ENCODE data around the gene CNST.

Gene CNST

DNA sequence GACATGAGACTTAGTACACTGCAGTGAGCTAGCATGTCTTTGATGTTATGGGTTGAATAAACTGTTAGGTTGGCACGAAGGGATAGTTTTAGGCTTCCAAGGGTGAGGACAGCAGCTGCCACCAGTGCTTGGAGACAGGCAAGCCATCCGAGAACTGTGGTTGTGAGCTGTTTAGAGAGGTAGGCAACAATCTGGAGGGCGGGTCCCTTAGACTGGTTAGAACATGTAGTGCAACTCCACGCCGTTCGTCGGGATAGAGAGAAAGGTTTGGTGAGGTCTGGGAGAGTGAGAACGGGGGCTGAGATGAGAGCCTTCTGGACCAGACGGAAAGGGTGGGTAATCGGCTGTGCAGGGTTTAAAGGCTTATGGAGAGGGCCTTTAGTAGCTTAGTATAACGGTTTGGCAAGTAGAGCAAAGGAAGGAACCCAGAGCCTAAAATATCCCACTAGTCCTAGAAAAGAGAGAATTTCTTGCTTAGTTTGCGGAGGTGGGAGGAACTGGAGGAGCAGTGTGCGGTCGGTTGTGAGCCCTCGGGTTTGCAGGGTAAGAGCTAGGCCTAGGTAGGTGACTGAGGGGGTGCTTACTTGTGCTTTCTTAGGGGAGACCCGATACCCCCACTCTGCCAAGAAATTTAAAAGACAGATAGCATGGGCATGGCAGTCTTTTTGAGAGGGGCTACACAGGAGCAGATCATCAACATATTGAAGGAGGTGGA, 72.8 kb downstream of the CNST start:
- H3K36me3 ChIP-seq (replicated peaks; ENCODE audit: insufficient read depth, low read length), result no peaks in the 10 kb centered on the region; the same call in 1 of the 2 replicates
- no peaks in the 10 kb centered on the region for H3K4me1 ChIP-seq (ENCODE audit: low read length)
- H3F3A ChIP-seq (ENCODE audit: insufficient read depth, low read length), result no peaks in the 10 kb centered on the region
- H4K20me1 ChIP-seq (ENCODE audit: insufficient read depth, low read length), result no peaks in the 10 kb centered on the region
- no peak overlapping the region for H3K9ac ChIP-seq (ENCODE audit: low read length)
- no peaks in the 10 kb centered on the region for H3K9me3 ChIP-seq (replicated peaks; ENCODE audit: insufficient read depth, low read length)
- no peak overlapping the region for H3K27ac ChIP-seq (ENCODE audit: low read length)
- H3K4me3 ChIP-seq (ENCODE audit: low read length), result no peak overlapping the region
- H2AFZ ChIP-seq (ENCODE audit: low read length), result no peak overlapping the region
- 0 out of 2 replicates have a peak, but pooled peaks cover 13% of the 10 kb centered on the region for H3K79me2 ChIP-seq (ENCODE audit: low read length)
- H3K9me2 ChIP-seq (replicated peaks; ENCODE audit: insufficient read depth, low read length), result no peaks in the 10 kb centered on the region
- no peak overlapping the region for H3K4me2 ChIP-seq (ENCODE audit: low read depth, low read length)
- DNase-seq, result no peak
- H3K27me3 ChIP-seq (replicated peaks; ENCODE audit: insufficient read depth, low read length), result no peaks in the 10 kb centered on the region
- TF ChIP-seq EZH2phosphoT487 (IDR thresholded peaks at IDR 0.05; ENCODE audit: low read length), result no peak

DNA sequence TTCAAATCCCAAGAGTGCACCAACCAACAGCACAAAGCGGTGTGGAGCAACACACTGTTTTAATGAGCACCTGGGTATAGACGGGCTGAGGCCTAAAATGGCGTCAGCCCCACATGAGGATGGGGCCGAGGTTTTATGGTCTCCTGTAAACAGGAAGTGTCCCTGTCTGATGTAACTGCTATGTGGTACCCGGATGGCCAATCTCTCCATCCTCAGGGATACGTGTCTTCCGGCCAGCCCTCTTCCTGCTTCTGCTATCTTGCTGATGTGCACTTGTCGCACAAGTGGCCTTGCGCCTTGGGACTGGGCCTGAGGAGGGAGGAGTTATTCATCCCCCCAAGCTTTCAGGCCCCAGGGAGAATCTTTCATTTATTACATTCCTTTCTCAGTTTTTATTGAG, 73.5 kb downstream of the CNST start:
- H3K9me3 ChIP-seq (replicated peaks; ENCODE audit: insufficient read depth, low read length), result no peaks in the 10 kb centered on the region
- no peak overlapping the region for H3K4me3 ChIP-seq (ENCODE audit: low read length)
- no peaks in the 10 kb centered on the region for H3K4me1 ChIP-seq (ENCODE audit: low read length)
- H4K20me1 ChIP-seq (ENCODE audit: insufficient read depth, low read length), result no peaks in the 10 kb centered on the region
- no peak for TF ChIP-seq EZH2 (optimal IDR thresholded peaks at IDR 0.05; ENCODE audit: low read depth, low read length)
- TF ChIP-seq EZH2phosphoT487 (IDR thresholded peaks at IDR 0.05; ENCODE audit: low read length), result no peak
- TF ChIP-seq, protein P1, sequence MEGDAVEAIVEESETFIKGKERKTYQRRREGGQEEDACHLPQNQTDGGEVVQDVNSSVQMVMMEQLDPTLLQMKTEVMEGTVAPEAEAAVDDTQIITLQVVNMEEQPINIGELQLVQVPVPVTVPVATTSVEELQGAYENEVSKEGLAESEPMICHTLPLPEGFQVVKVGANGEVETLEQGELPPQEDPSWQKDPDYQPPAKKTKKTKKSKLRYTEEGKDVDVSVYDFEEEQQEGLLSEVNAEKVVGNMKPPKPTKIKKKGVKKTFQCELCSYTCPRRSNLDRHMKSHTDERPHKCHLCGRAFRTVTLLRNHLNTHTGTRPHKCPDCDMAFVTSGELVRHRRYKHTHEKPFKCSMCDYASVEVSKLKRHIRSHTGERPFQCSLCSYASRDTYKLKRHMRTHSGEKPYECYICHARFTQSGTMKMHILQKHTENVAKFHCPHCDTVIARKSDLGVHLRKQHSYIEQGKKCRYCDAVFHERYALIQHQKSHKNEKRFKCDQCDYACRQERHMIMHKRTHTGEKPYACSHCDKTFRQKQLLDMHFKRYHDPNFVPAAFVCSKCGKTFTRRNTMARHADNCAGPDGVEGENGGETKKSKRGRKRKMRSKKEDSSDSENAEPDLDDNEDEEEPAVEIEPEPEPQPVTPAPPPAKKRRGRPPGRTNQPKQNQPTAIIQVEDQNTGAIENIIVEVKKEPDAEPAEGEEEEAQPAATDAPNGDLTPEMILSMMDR (IDR thresholded peaks at IDR 0.05; ENCODE audit: low read length), result no peak
- no peaks in the 10 kb centered on the region for H3F3A ChIP-seq (ENCODE audit: insufficient read depth, low read length)
- H3K4me2 ChIP-seq (ENCODE audit: low read depth, low read length), result no peak overlapping the region
- no peak overlapping the region for H2AFZ ChIP-seq (ENCODE audit: low read length)
- H3K27me3 ChIP-seq (replicated peaks; ENCODE audit: insufficient read depth, low read length), result no peaks in the 10 kb centered on the region
- no peaks in the 10 kb centered on the region; the same call in 1 of the 2 replicates for H3K36me3 ChIP-seq (replicated peaks; ENCODE audit: insufficient read depth, low read length)
- no peak overlapping the region for H3K27ac ChIP-seq (ENCODE audit: low read length)
- H3K79me2 ChIP-seq (ENCODE audit: low read length), result 0 out of 2 replicates have a peak, but pooled peaks cover 13% of the 10 kb centered on the region
- H3K9ac ChIP-seq (ENCODE audit: low read length), result no peak overlapping the region
- no peak for DNase-seq
- H3K9me2 ChIP-seq (replicated peaks; ENCODE audit: insufficient read depth, low read length), result no peaks in the 10 kb centered on the region

DNA sequence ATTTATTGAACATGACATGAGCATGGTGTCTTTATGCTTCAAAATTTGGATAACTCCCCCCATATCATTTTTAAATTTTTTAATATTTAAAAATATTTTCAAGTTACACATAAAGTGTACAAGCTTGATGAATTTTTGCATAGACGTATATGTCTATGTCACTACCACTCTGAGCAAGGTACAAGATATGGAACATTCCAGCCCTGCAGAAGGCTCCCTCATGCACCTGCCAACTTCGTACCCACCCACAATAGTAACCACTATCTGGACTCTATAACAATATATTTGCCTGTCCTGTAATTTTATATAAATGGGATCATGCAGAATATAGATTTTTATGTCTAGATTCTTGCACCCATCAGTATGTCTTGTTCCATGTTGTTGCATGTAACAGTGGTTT, 74.5 kb downstream of the CNST start:
- 0 out of 2 replicates have a peak, but pooled peaks cover 13% of the 10 kb centered on the region for H3K79me2 ChIP-seq (ENCODE audit: low read length)
- no peak for DNase-seq
- no peaks in the 10 kb centered on the region for H3K4me1 ChIP-seq (ENCODE audit: low read length)
- no peak overlapping the region for H3K4me3 ChIP-seq (ENCODE audit: low read length)
- H3K9ac ChIP-seq (ENCODE audit: low read length), result no peak overlapping the region
- H3K27ac ChIP-seq (ENCODE audit: low read length), result no peak overlapping the region
- H4K20me1 ChIP-seq (ENCODE audit: insufficient read depth, low read length), result no peaks in the 10 kb centered on the region
- H3K36me3 ChIP-seq (replicated peaks; ENCODE audit: insufficient read depth, low read length), result no peaks in the 10 kb centered on the region; the same call in 1 of the 2 replicates
- H2AFZ ChIP-seq (ENCODE audit: low read length), result no peak overlapping the region
- no peaks in the 10 kb centered on the region for H3F3A ChIP-seq (ENCODE audit: insufficient read depth, low read length)
- TF ChIP-seq EZH2 (optimal IDR thresholded peaks at IDR 0.05; ENCODE audit: low read depth, low read length) (no peak), EZH2phosphoT487 (IDR thresholded peaks at IDR 0.05; ENCODE audit: low read length) (no peak)
- TF ChIP-seq, protein P1 (IDR thresholded peaks at IDR 0.05; ENCODE audit: low read length), result no peak
- H3K9me3 ChIP-seq (replicated peaks; ENCODE audit: insufficient read depth, low read length), result no peaks in the 10 kb centered on the region
- H3K4me2 ChIP-seq (ENCODE audit: low read depth, low read length), result no peak overlapping the region
- H3K27me3 ChIP-seq (replicated peaks; ENCODE audit: insufficient read depth, low read length), result no peaks in the 10 kb centered on the region
- no peaks in the 10 kb centered on the region for H3K9me2 ChIP-seq (replicated peaks; ENCODE audit: insufficient read depth, low read length)

DNA sequence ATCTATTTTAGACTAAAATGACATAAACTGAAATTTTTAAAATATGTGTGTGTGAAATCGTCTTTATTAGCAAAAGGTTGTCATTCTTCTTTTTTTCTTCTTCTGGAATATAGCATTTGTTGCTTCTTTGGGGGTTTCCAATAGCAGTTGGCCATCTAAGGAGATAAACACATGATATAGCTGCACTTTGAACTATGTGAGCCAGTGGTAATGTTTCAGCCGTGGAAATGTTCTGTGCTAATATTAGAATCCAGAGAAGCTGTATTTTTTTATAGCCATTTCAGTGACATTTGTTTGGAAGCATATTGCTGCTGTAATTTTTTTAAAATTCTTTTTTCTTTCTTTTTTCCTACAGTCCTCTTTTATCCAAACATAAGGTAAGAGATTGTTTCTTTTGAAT, 75.1 kb downstream of the CNST start:
- Histone ChIP-seq H3K27me3 (replicated peaks; ENCODE audit: insufficient read depth, low read length) (no peaks in the 10 kb centered on the region), H3K4me3 (ENCODE audit: low read length) (no peak overlapping the region), H2AFZ (ENCODE audit: low read length) (no peak overlapping the region), H3K27ac (ENCODE audit: low read length) (no peak overlapping the region), H3K9me3 (replicated peaks; ENCODE audit: insufficient read depth, low read length) (no peaks in the 10 kb centered on the region), H4K20me1 (ENCODE audit: insufficient read depth, low read length) (no peaks in the 10 kb centered on the region), H3K36me3 (replicated peaks; ENCODE audit: insufficient read depth, low read length) (no peaks in the 10 kb centered on the region; the same call in 1 of the 2 replicates), H3K79me2 (ENCODE audit: low read length) (0 out of 2 replicates have a peak, but pooled peaks cover 13% of the 10 kb centered on the region), H3K9ac (ENCODE audit: low read length) (no peak overlapping the region), H3K9me2 (replicated peaks; ENCODE audit: insufficient read depth, low read length) (no peaks in the 10 kb centered on the region), H3F3A (ENCODE audit: insufficient read depth, low read length) (no peaks in the 10 kb centered on the region), H3K4me1 (ENCODE audit: low read length) (no peaks in the 10 kb centered on the region), H3K4me2 (ENCODE audit: low read depth, low read length) (no peak overlapping the region)
- TF ChIP-seq, protein P1 (IDR thresholded peaks at IDR 0.05; ENCODE audit: low read length), result no peak
- TF ChIP-seq EZH2 (optimal IDR thresholded peaks at IDR 0.05; ENCODE audit: low read depth, low read length) (no peak), EZH2phosphoT487 (IDR thresholded peaks at IDR 0.05; ENCODE audit: low read length) (no peak)
- DNase-seq, result no peak
